ENCODE data around the gene SERINC4.

Gene SERINC4

GRCh38 chr15:43749690-43750345 lies 50.2 kb downstream of the SERINC4 start:
- no peak for DNase-seq (ENCODE audit: low read depth)

- DNase-seq (ENCODE audit: low read depth), result peak; percentile 48
These were observed 51.6 kb downstream of the SERINC4 start for GRCh38 chr15:43748376-43748775.

- peak; percentile 68 for DNase-seq (ENCODE audit: low read depth)
These were observed 53.1 kb downstream of the SERINC4 start for GRCh38 chr15:43746903-43747309.

- peak; percentile 91 for DNase-seq (ENCODE audit: low read depth)
These were observed 53.6 kb downstream of the SERINC4 start, which contains the start of gene PDIA3 for GRCh38 chr15:43746245-43746902. TSS of gene PDIA3 (plus strand) at chr15:43746438. CDS start at chr15:43746540, 102 bp downstream.

Data from EH (cell line).